Mesenchymal stem cell (in vitro differentiated cells and primary cell): ENCODE data around the gene LAMC1.
"Not testable (repeated sequence)": the region's sequence is repeated elsewhere in the genome, so short reads cannot be mapped to it uniquely, and the experiment has no call there.

Experiments used
- DNase-seq: peaks from one replicate; pipeline ENCODE4 v3.0.0-alpha.2; 2013
- H2AFZ ChIP-seq: one replicate; pipeline ENCODE4 v1.6.1; 2013; ENCODE audit warnings: low read depth, mild to moderate bottlenecking, control low read depth, inconsistent platforms, low read length, moderate library complexity
- H2AK5ac ChIP-seq: 2 replicates; pipeline ENCODE4 v1.6.1; 2013; ENCODE audit warnings: low read length, moderate library complexity, mild to moderate bottlenecking, inconsistent platforms; ENCODE audit not compliant: severe bottlenecking
- H2BK120ac ChIP-seq: one replicate; pipeline ENCODE4 v1.6.1; 2013; ENCODE audit warnings: low read depth, mild to moderate bottlenecking, inconsistent platforms, low read length, moderate library complexity
- H2BK12ac ChIP-seq, 2 experiments: one replicate each; pipeline ENCODE4 v1.6.1; 2013; ENCODE audit warnings: inconsistent platforms in 2 of 2, low read length in 2 of 2, mild to moderate bottlenecking in 2 of 2, moderate library complexity in 2 of 2, control low read depth in 1 of 2
- H2BK15ac ChIP-seq: one replicate; pipeline ENCODE4 v1.6.1; 2013; ENCODE audit warnings: mild to moderate bottlenecking, low read depth, inconsistent platforms; ENCODE audit not compliant: poor library complexity, severe bottlenecking
- H2BK5ac ChIP-seq: 2 replicates; pipeline ENCODE4 v1.6.1; 2013; ENCODE audit warnings: low read depth, mild to moderate bottlenecking, low read length, control low read depth, inconsistent platforms; ENCODE audit not compliant: poor library complexity, severe bottlenecking
- H3K14ac ChIP-seq, 2 experiments: one replicate each; pipeline ENCODE4 v1.6.1; 2013; ENCODE audit warnings: inconsistent platforms in 2 of 2, low read length in 2 of 2, control low read depth in 1 of 2, mild to moderate bottlenecking in 1 of 2, moderate library complexity in 1 of 2
- H3K18ac ChIP-seq, 2 experiments: one replicate each; pipeline ENCODE4 v1.6.1; 2013; ENCODE audit warnings: inconsistent platforms in 2 of 2, low read length in 2 of 2, control low read depth in 1 of 2, low read depth in 1 of 2, mild to moderate bottlenecking in 1 of 2
- H3K23ac ChIP-seq, 2 experiments: one replicate each; pipeline ENCODE4 v1.6.1; 2013; ENCODE audit warnings: inconsistent platforms in 2 of 2, low read length in 2 of 2, mild to moderate bottlenecking in 2 of 2, moderate library complexity in 2 of 2, control low read depth in 1 of 2
- H3K27ac ChIP-seq: 2 replicates; pipeline ENCODE4 v1.5.1; 2013; ENCODE audit warnings: mild to moderate bottlenecking, moderate library complexity, low read length, control low read depth, inconsistent platforms; ENCODE audit not compliant: poor library complexity, severe bottlenecking
- H3K27me3 ChIP-seq, 2 experiments: 2 replicates each; pipeline versions ENCODE4 v1.6.1 to v1.7.0; 2013; ENCODE audit warnings: low read length in 2 of 2, mild to moderate bottlenecking in 2 of 2, moderate library complexity in 2 of 2, control low read depth in 1 of 2, inconsistent platforms in 1 of 2; ENCODE audit not compliant: control insufficient read depth in 1 of 2, insufficient read depth in 1 of 2
- H3K36me3 ChIP-seq, 2 experiments: 2 replicates each; pipeline versions ENCODE4 v1.6.1 to v1.7.0; 2013; ENCODE audit warnings: low read length in 2 of 2, control low read depth in 1 of 2, inconsistent platforms in 1 of 2, low read depth in 1 of 2, mild to moderate bottlenecking in 1 of 2; ENCODE audit not compliant: insufficient read depth in 2 of 2, control insufficient read depth in 1 of 2
- H3K4ac ChIP-seq, 2 experiments: one replicate each; pipeline ENCODE4 v1.6.1; 2013; ENCODE audit warnings: inconsistent platforms in 2 of 2, low read length in 2 of 2, mild to moderate bottlenecking in 2 of 2, moderate library complexity in 2 of 2, control low read depth in 1 of 2, low read depth in 1 of 2
- H3K4me1 ChIP-seq: 2 replicates; pipeline ENCODE4 v1.6.1; 2013; ENCODE audit warnings: low read depth, low read length, control low read depth; ENCODE audit not compliant: control insufficient read depth, insufficient read depth
- H3K4me2 ChIP-seq: 2 replicates; pipeline ENCODE4 v1.6.1; 2013; ENCODE audit warnings: low read length, mild to moderate bottlenecking, inconsistent platforms; ENCODE audit not compliant: poor library complexity, severe bottlenecking
- H3K4me3 ChIP-seq, 2 experiments: 2 replicates each; pipeline versions ENCODE4 v1.5.1 to v1.7.0; 2013; ENCODE audit warnings: low read length in 2 of 2, mild to moderate bottlenecking in 2 of 2, control low read depth in 1 of 2, low read depth in 1 of 2; ENCODE audit not compliant: insufficient read depth in 1 of 2
- H3K79me1 ChIP-seq: replicated peaks from 2 replicates; pipeline ENCODE4 v1.6.1; 2013; ENCODE audit warnings: mild to moderate bottlenecking, control low read depth, low read length, inconsistent platforms; ENCODE audit not compliant: poor library complexity, severe bottlenecking
- H3K9ac ChIP-seq: 2 replicates; pipeline ENCODE4 v1.7.0; 2013; ENCODE audit warnings: mild to moderate bottlenecking, low read length, moderate library complexity
- H3K9me3 ChIP-seq: 2 replicates; pipeline ENCODE4 v1.7.0; 2013; ENCODE audit warnings: mild to moderate bottlenecking, low read length; ENCODE audit not compliant: control insufficient read depth
- H4K8ac ChIP-seq: one replicate; pipeline ENCODE4 v1.6.1; 2013; ENCODE audit warnings: inconsistent platforms, mild to moderate bottlenecking, low read length, moderate library complexity
- H4K91ac ChIP-seq: one replicate; pipeline ENCODE4 v1.6.1; 2013; ENCODE audit warnings: mild to moderate bottlenecking, low read length, inconsistent platforms
- WGBS: methylation state at CpG from one replicate; pipeline ENCODE4 v1.1.7; 2013; ENCODE audit warnings: mixed read lengths; 5-methylcytosine and 5-hydroxymethylcytosine counted together

Gene LAMC1

DNA sequence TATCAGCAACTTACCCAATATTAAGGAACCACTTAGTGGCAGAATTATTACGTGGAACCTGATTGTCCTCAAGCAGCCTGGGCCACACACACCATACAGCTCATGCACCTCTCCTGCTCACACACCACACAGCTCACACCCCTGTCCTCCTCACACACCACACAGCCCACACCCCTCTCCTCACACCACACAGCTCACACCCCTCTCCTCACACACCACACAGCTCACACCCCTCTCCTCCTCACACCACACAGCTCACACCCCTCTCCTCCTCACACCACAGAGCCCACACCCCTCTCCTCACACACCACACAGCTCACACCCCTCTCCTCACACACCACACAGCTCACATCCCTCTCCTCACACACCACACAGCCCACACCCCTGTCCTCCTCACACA is 126.1 kb downstream of the LAMC1 start:
- Histone ChIP-seq H3K27ac (no peak overlapping the region), H3K4ac (no peak overlapping the region), H3K79me1 (no peaks in the 10 kb centered on the region), H3K23ac (no peak overlapping the region), H2BK5ac (no peak overlapping the region), H4K8ac (no peak overlapping the region), H2BK15ac (no peak overlapping the region), H2AFZ (no peak overlapping the region), H3K4me2 (no peak overlapping the region), H3K14ac (peak overlapping the region in 1 of 2 experiments; percentile 93), H3K4me3 (no peak overlapping the region), H3K9ac (peak overlapping the region; percentile 67), H3K18ac (peak overlapping the region in 1 of 2 experiments; percentile 66), H2AK5ac (no peak overlapping the region), H2BK12ac (peak overlapping the region in 1 of 2 experiments; percentile 54), H3K27me3 (no peaks in the 10 kb centered on the region), H3K4me1 (peaks cover 6% of the 10 kb centered on the region), H2BK120ac (no peak overlapping the region), H3K36me3 (peaks cover 0 to 20% of the 10 kb centered on the region in 2 experiments), H3K9me3 (no peaks in the 10 kb centered on the region), H4K91ac (no peak overlapping the region)
- WGBS = 95% methylated on average over 1 of the region's 1 CpG
- no peak for DNase-seq

DNA sequence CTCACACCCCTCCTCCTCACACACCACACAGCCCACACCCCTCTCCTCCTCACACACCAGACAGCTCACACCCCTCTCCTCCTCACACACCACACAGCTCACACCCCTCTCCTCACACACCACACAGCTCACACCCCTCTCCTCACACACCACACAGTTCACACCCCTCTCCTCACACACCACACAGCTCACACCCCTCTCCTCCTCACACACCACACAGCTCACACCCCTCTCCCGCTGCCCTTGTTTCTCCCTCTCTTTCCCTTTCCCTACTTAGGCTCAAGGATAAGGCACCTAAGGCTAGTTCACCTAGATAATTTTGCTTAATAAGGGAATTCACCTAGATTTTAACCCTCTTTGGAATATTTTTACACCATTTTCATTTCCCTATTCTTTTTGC is 126.8 kb downstream of the LAMC1 start:
- not testable (repeated sequence) for DNase-seq, H3K27me3 ChIP-seq, H2BK15ac ChIP-seq, H3K9me3 ChIP-seq, H3K4ac ChIP-seq, H3K4me2 ChIP-seq, H2AFZ ChIP-seq, H2BK120ac ChIP-seq, H3K4me3 ChIP-seq, H2AK5ac ChIP-seq, H3K27ac ChIP-seq, H2BK12ac ChIP-seq, H3K4me1 ChIP-seq, H4K8ac ChIP-seq, H3K23ac ChIP-seq, H3K18ac ChIP-seq, H2BK5ac ChIP-seq, H4K91ac ChIP-seq, H3K79me1 ChIP-seq
- Histone ChIP-seq H3K14ac (peak overlapping the region in 1 of 2 experiments; percentile 86), H3K9ac (peak overlapping the region; percentile 67), H3K36me3 (peaks cover 0 to 13% of the 10 kb centered on the region in 2 experiments)
- 100% methylated on average over 1 of the region's 1 CpG for WGBS

- H4K8ac ChIP-seq = no peak overlapping the region
These were observed 127.2 kb downstream of the LAMC1 start for GRCh38 chr1:183150445-183150844.

DNA sequence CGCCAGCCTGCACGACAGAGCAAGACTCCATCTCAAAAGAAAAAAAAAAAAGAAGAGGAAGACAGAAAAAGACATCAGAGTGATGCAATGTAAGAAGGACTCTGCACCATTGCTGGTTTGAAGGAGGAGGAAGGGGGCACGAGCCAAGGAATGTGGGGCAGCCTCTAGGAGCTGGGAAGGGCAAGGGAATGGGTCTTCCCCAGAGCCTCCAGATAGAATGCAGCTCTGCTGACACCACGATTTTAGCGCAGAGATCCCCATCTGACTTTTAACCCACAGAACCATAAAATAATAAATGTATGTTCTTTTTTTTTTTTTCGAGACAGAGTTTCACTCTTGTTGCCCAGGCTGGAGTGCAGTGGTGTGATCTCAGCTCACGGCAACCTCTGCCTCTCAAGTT is 129.0 kb downstream of the LAMC1 start:
- no peak overlapping the region for H4K8ac ChIP-seq
- H3K27me3 ChIP-seq = no peaks in the 10 kb centered on the region
- DNase-seq = no peak
- H2BK5ac ChIP-seq = no peak overlapping the region
- H3K4ac ChIP-seq = no peak overlapping the region
- no peaks in the 10 kb centered on the region for H3K9me3 ChIP-seq
- H3K27ac ChIP-seq = no peak overlapping the region
- no peaks in the 10 kb centered on the region for H3K36me3 ChIP-seq
- H2BK120ac ChIP-seq = no peak overlapping the region
- H3K79me1 ChIP-seq = no peaks in the 10 kb centered on the region
- no peak overlapping the region for H2AFZ ChIP-seq
- no peak overlapping the region for H2BK12ac ChIP-seq
- no peak overlapping the region for H3K14ac ChIP-seq
- H3K4me3 ChIP-seq = no peak overlapping the region
- H2AK5ac ChIP-seq = no peak overlapping the region
- no peak overlapping the region for H2BK15ac ChIP-seq
- H3K9ac ChIP-seq = no peak overlapping the region
- no peak overlapping the region for H3K23ac ChIP-seq
- no peak overlapping the region for H4K91ac ChIP-seq
- H3K4me1 ChIP-seq = peaks cover 6% of the 10 kb centered on the region
- WGBS = 91% methylated on average over 5 of the region's 7 CpGs
- no peak overlapping the region for H3K4me2 ChIP-seq
- no peak overlapping the region for H3K18ac ChIP-seq

More at GRCh38 chr1:183150445-183150844, 127.2 kb downstream of the LAMC1 start:
- Histone ChIP-seq H2BK5ac (no peak overlapping the region), H3K14ac (no peak overlapping the region), H3K4me2 (no peak overlapping the region), H2AFZ (no peak overlapping the region), H4K91ac (no peak overlapping the region), H2BK120ac (no peak overlapping the region), H3K4ac (no peak overlapping the region), H3K9me3 (no peaks in the 10 kb centered on the region), H3K4me1 (peaks cover 6% of the 10 kb centered on the region), H3K27ac (no peak overlapping the region), H3K79me1 (no peaks in the 10 kb centered on the region), H3K27me3 (no peaks in the 10 kb centered on the region), H2BK15ac (no peak overlapping the region), H3K23ac (no peak overlapping the region), H3K18ac (no peak overlapping the region), H3K36me3 (peaks cover 0 to 9% of the 10 kb centered on the region in 2 experiments), H3K9ac (peak overlapping the region; percentile 67), H2BK12ac (no peak overlapping the region), H2AK5ac (no peak overlapping the region), H3K4me3 (no peak overlapping the region)
- DNase-seq = no peak
